Uterine smooth muscle cell (primary cell): ENCODE data around the gene PRSS27. TPM values are rescaled to one million over a fixed set of nuclear protein-coding genes. Genes with fewer than 3 reads are reported as not detected.

Experiments
- total RNA-seq: library from RNA; depleted of rRNA; stranded (reverse); fragments of >200 nt; gene quantifications from 2 replicates; pipeline ENCODE4 v1.2.3, GENCODE V29; 2014

Gene PRSS27
- 0.66 and 0.75 TPM in 2 replicates for total RNA-seq

GRCh38 chr16:2720064-2720457, at the start of gene PRSS27:
TSS of gene PRSS27 (minus strand) at chr16:2720224. CDS start at chr16:2720160, 64 bp downstream.

GRCh38 chr16:2752035-2752849, 32.2 kb upstream of the PRSS27 start, which contains the start of gene SRRM2:
TSS of gene SRRM2 (plus strand) at chr16:2752638. CDS start at chr16:2756365, 3,727 bp downstream.

GRCh38 chr16:2682209-2683021, 37.6 kb downstream of the PRSS27 start, which contains the start of gene KCTD5:
TSS of gene KCTD5 (plus strand) at chr16:2682523. CDS start at chr16:2682549, 26 bp downstream.

Other genes with a start within 250 kb of the PRSS27 start
- 0.89 and 2.4 TPM in 2 replicates for gene NTN3, start 248.9 kb downstream of the PRSS27 start, total RNA-seq
- gene TBC1D24, start 245.1 kb downstream of the PRSS27 start, total RNA-seq: 20.9 and 24.6 TPM in 2 replicates
- gene ATP6V0C, start 206.3 kb downstream of the PRSS27 start, total RNA-seq: 13.2 and 13.5 TPM in 2 replicates
- gene AMDHD2, start 199.9 kb downstream of the PRSS27 start, total RNA-seq: 78.5 and 97.8 TPM in 2 replicates
- gene CEMP1, start 188.8 kb downstream of the PRSS27 start, total RNA-seq: 0.12 TPM in 1 of 2 replicates, not detected in the other
- 23.1 and 27.8 TPM in 2 replicates for gene PDPK1, start 182.2 kb downstream of the PRSS27 start, total RNA-seq
- 24.7 and 26.1 TPM in 2 replicates for gene KCTD5, start 37.7 kb downstream of the PRSS27 start, total RNA-seq
- gene SRRM2, start 32.4 kb upstream of the PRSS27 start, total RNA-seq: 48.1 and 55.3 TPM in 2 replicates
- 377 and 396 TPM in 2 replicates for gene ELOB, start 57.1 kb upstream of the PRSS27 start, total RNA-seq
- not detected in 2 replicates for gene PRSS33, start 67.3 kb upstream of the PRSS27 start, total RNA-seq
- not detected in 2 replicates for gene PRSS41, start 78.2 kb upstream of the PRSS27 start, total RNA-seq
- 1.6 and 3.4 TPM in 2 replicates for gene PRSS21, start 97.0 kb upstream of the PRSS27 start, total RNA-seq
- gene ZG16B, start 110.1 kb upstream of the PRSS27 start, total RNA-seq: 0.55 and 0.87 TPM in 2 replicates
- 0.12 and 1.5 TPM in 2 replicates for gene PRSS22, start 137.9 kb upstream of the PRSS27 start, total RNA-seq
- gene FLYWCH2, start 163.0 kb upstream of the PRSS27 start, total RNA-seq: 65.2 and 78.6 TPM in 2 replicates
- gene FLYWCH1, start 191.7 kb upstream of the PRSS27 start, total RNA-seq: 50.8 and 70.2 TPM in 2 replicates
- 0.11 TPM in 1 of 2 replicates, not detected in the other for gene KREMEN2, start 244.1 kb upstream of the PRSS27 start, total RNA-seq
- 3.6 and 11.2 TPM in 2 replicates for gene PAQR4, start 249.1 kb upstream of the PRSS27 start, total RNA-seq